Naive thymus-derived CD4-positive, alpha-beta T cell (primary cell): ENCODE measurements around the gene HBA2. TPM values are rescaled to one million over a fixed set of nuclear protein-coding genes. Genes with fewer than 3 reads are reported as not detected.

Experiments used
- ATAC-seq: fragments of 150-1000 bp; cut with Tn5 transposase; 2 replicates; pipeline ENCODE4 v1.10.0; 2021; ENCODE audit warnings: mild to moderate bottlenecking, moderate library complexity
- CTCF ChIA-PET: fragments of 350-600 bp; sonication (Branson Sonifier 250); formaldehyde crosslinking; loops from one replicate; lab custom pipeline; 2021; ENCODE audit warnings: antibody characterized with exemption; lab: Charles Lee
- POLR2A ChIA-PET: fragments of 350-600 bp; sonication (Branson Sonifier 250); formaldehyde crosslinking; loops from one replicate; lab custom pipeline; 2021; ENCODE audit warnings: antibody characterized with exemption, inconsistent platforms; lab: Charles Lee
- DNase-seq, 9 donors: peaks; one replicate each; pipeline versions ENCODE4 v3.0.0 to v3.0.0-alpha.2; 2020 to 2022; ENCODE audit warnings: mixed read lengths in 1 of 9
- H3K27ac ChIP-seq: one replicate; pipeline ENCODE4 v1.7.0; 2013; ENCODE audit warnings: mild to moderate bottlenecking, low read depth, low read length, moderate library complexity
- H3K27me3 ChIP-seq, 2 donors: one replicate each; pipeline ENCODE4 v1.7.0; 2013; ENCODE audit warnings: low read length in 2 of 2, mild to moderate bottlenecking in 2 of 2, moderate library complexity in 2 of 2; ENCODE audit not compliant: control insufficient read depth in 2 of 2, insufficient read depth in 2 of 2
- H3K36me3 ChIP-seq, 3 experiments: 1 replicate in 2 of 3; 2 replicates in 1 of 3; pipeline ENCODE4 v1.7.0; 2013; ENCODE audit warnings: low read length in 3 of 3, mild to moderate bottlenecking in 3 of 3, moderate library complexity in 1 of 3; ENCODE audit not compliant: insufficient read depth in 3 of 3, control insufficient read depth in 2 of 3
- H3K4me1 ChIP-seq, 2 donors: one replicate each; pipeline ENCODE4 v1.7.0; 2013; ENCODE audit warnings: low read length in 2 of 2, mild to moderate bottlenecking in 2 of 2, moderate library complexity in 1 of 2; ENCODE audit not compliant: control insufficient read depth in 2 of 2, insufficient read depth in 2 of 2
- H3K4me3 ChIP-seq: 2 replicates; pipeline ENCODE4 v1.7.0; 2013; ENCODE audit warnings: mild to moderate bottlenecking, low read length
- H3K9me3 ChIP-seq, 3 experiments: 1 replicate in 2 of 3; 2 replicates in 1 of 3; pipeline ENCODE4 v1.7.0; 2013; ENCODE audit warnings: low read length in 3 of 3; ENCODE audit not compliant: control insufficient read depth in 2 of 3
- H3K27ac Mint-ChIP-seq, 9 donors: one replicate each; pipeline ENCODE4 v1.8.0; 2020 to 2022; ENCODE audit warnings: mixed read lengths in 9 of 9, mild to moderate bottlenecking in 8 of 9, moderate library complexity in 5 of 9, inconsistent platforms in 2 of 9
- H3K27me3 Mint-ChIP-seq, 5 donors: one replicate each; pipeline ENCODE4 v1.8.0; 2021 to 2022; ENCODE audit warnings: mixed read lengths in 5 of 5, mild to moderate bottlenecking in 1 of 5
- H3K36me3 Mint-ChIP-seq, 5 donors: one replicate each; pipeline ENCODE4 v1.8.0; 2020 to 2022; ENCODE audit warnings: mixed read lengths in 5 of 5, mild to moderate bottlenecking in 3 of 5, inconsistent platforms in 1 of 5
- H3K4me1 Mint-ChIP-seq, 7 donors: one replicate each; pipeline ENCODE4 v1.8.0; 2020 to 2022; ENCODE audit warnings: mixed read lengths in 7 of 7, mild to moderate bottlenecking in 3 of 7, inconsistent platforms in 1 of 7
- H3K4me3 Mint-ChIP-seq, 10 donors: one replicate each; pipeline ENCODE4 v1.8.0; 2020 to 2022; ENCODE audit warnings: mild to moderate bottlenecking in 10 of 10, mixed read lengths in 10 of 10, moderate library complexity in 6 of 10, inconsistent platforms in 2 of 10
- H3K9me3 Mint-ChIP-seq, 11 donors: one replicate each; pipeline ENCODE4 v1.8.0; 2020 to 2022; ENCODE audit warnings: mixed read lengths in 11 of 11, mild to moderate bottlenecking in 4 of 11, inconsistent platforms in 1 of 11, moderate library complexity in 1 of 11
- intact Hi-C, 2 donors: fragments of 100-400 bp; cut with micrococcal nuclease; formaldehyde crosslinking; loops; one replicate each; pipeline ENCODE4 v1.15.1; 2023
- polyA plus RNA-seq, 2 donors: library from polyadenylated mRNA; unstranded; fragments of 300-500 nt; fragmentation: Illumina TruSeq; gene quantifications; one replicate each; pipeline ENCODE4 v1.2.3, GENCODE V29; 2021
- total RNA-seq, 6 experiments: library from RNA in 5 of 6; stranded (reverse) in 5 of 6; gene quantifications; 1 replicate in 5 of 6; 2 replicates in 1 of 6; pipeline ENCODE4 v1.2.3 and lab custom pipeline; 2021 to 2026

Gene HBA2
- total and polyA plus RNA-seq, 7 experiments from 2014 or later: 0.63 to 10.4 (median 0.91) TPM; not detected in 3

- Mint-ChIP-seq H3K9me3 (no peaks in the 10 kb centered on the region), H3K4me1 (peaks cover 17 to 74% (median 55%) of the 10 kb centered on the region in 7 donors), H3K27ac (no peak overlapping the region), H3K4me3 (peak overlapping the region in 2 of 10 donors; percentile 16 to 27), H3K36me3 (peaks cover 0 to 9% (median 3%) of the 10 kb centered on the region in 5 donors), H3K27me3 (peaks cover 0 to 3% (median 0%) of the 10 kb centered on the region in 5 donors)
- H3K27me3 ChIP-seq: no peaks in the 10 kb centered on the region
- POLR2A ChIA-PET: no interaction called here
- H3K4me1 ChIP-seq: peaks cover 6% of the 10 kb centered on the region in 2 donors
- intact Hi-C loops: no loop called here
- H3K9me3 ChIP-seq: no peaks in the 10 kb centered on the region
- ATAC-seq (no peak), DNase-seq (no peak)
- H3K36me3 ChIP-seq: no peaks in the 10 kb centered on the region
- CTCF ChIA-PET: interaction anchor here (1.6 kb wide), 1 partner anchor 27 kb away, joined by 4 read pairs; no protein-coding TSS in a partner anchor
- H3K27ac ChIP-seq: no peak overlapping the region
- no peak overlapping the region for H3K4me3 ChIP-seq
Observed at GRCh38 chr16:133716-134115, 39.0 kb upstream of the HBA2 start.

- Mint-ChIP-seq H3K27ac (peak overlapping the region in 7 of 9 donors; percentile 11 to 94 (median 75)), H3K4me1 (peaks cover 9 to 47% (median 26%) of the 10 kb centered on the region in 7 donors), H3K27me3 (peaks cover 0 to 6% (median 0%) of the 10 kb centered on the region in 5 donors), H3K4me3 (peak overlapping the region; percentile 74 to 90 (median 84)), H3K36me3 (peaks cover 0 to 5% (median 3%) of the 10 kb centered on the region in 5 donors), H3K9me3 (no peaks in the 10 kb centered on the region)
- POLR2A ChIA-PET: interaction anchor here (0.7 to 0.8 kb wide), 2 partner anchors 44 to 536 kb away, joined by 3 read pairs; no protein-coding TSS in a partner anchor
- intact Hi-C loops: loop anchor here (1.0 to 5.0 kb wide), 8 partner anchors 43 to 589 kb away; partner anchors contain the start of genes AXIN1 (in 1 of the 2), CCDC78 (in 1 of the 2), FAM234A (in 1 of the 2) and HAGHL (in 1 of the 2)
- peak; percentile 24 for ATAC-seq
- H3K36me3 ChIP-seq: no peaks in the 10 kb centered on the region
- peak overlapping the region; percentile 58 for H3K4me3 ChIP-seq
- DNase-seq: peak in 7 of 9 donors; percentile 10 to 55 (median 23)
- no peaks in the 10 kb centered on the region for H3K27me3 ChIP-seq
- CTCF ChIA-PET: no interaction called here
- H3K27ac ChIP-seq: peak overlapping the region; percentile 68
- no peaks in the 10 kb centered on the region for H3K9me3 ChIP-seq
- peaks cover 6% of the 10 kb centered on the region in 2 donors for H3K4me1 ChIP-seq
Observed at GRCh38 chr16:138049-138417, 34.6 kb upstream of the HBA2 start.

GRCh38 chr16:140175-140857, 32.4 kb upstream of the HBA2 start:
- peaks cover 6% of the 10 kb centered on the region in 2 donors for H3K4me1 ChIP-seq
- ChIA-PET CTCF (no interaction called here), POLR2A (no interaction called here)
- Mint-ChIP-seq H3K9me3 (no peaks in the 10 kb centered on the region), H3K4me3 (peak overlapping the region in 8 of 10 donors; percentile 23 to 82 (median 42)), H3K36me3 (peaks cover 0 to 5% (median 3%) of the 10 kb centered on the region in 5 donors), H3K27ac (peak overlapping the region in 2 of 9 donors; percentile 39 to 73), H3K27me3 (peaks cover 5 to 12% (median 9%) of the 10 kb centered on the region in 5 donors), H3K4me1 (peaks cover 0 to 29% (median 12%) of the 10 kb centered on the region in 7 donors)
- no peaks in the 10 kb centered on the region for H3K9me3 ChIP-seq
- intact Hi-C loops: no loop called here
- H3K27ac ChIP-seq: no peak overlapping the region
- H3K27me3 ChIP-seq: no peaks in the 10 kb centered on the region
- no peak overlapping the region for H3K4me3 ChIP-seq
- H3K36me3 ChIP-seq: no peaks in the 10 kb centered on the region
- ATAC-seq (no peak), DNase-seq (no peak)

GRCh38 chr16:142405-142967, 30.2 kb upstream of the HBA2 start:
- Mint-ChIP-seq H3K4me1 (peaks cover 0 to 11% (median 4%) of the 10 kb centered on the region in 7 donors), H3K4me3 (no peak overlapping the region), H3K36me3 (no peaks in the 10 kb centered on the region), H3K27me3 (peaks cover 5 to 15% (median 12%) of the 10 kb centered on the region in 5 donors), H3K27ac (no peak overlapping the region), H3K9me3 (no peaks in the 10 kb centered on the region)
- Histone ChIP-seq H3K9me3 (no peaks in the 10 kb centered on the region), H3K27me3 (no peaks in the 10 kb centered on the region), H3K4me3 (no peak overlapping the region), H3K27ac (no peak overlapping the region), H3K36me3 (no peaks in the 10 kb centered on the region), H3K4me1 (peaks cover 3% of the 10 kb centered on the region in 2 donors)
- intact Hi-C loops: no loop called here
- no peak for ATAC-seq
- no peak for DNase-seq
- ChIA-PET POLR2A (no interaction called here), CTCF (no interaction called here)

GRCh38 chr16:143047-143446, 29.6 kb upstream of the HBA2 start:
- H3K4me3 Mint-ChIP-seq: no peak overlapping the region
- no peak overlapping the region for H3K4me3 ChIP-seq
- CTCF ChIA-PET: no interaction called here
- no peak for DNase-seq
- H3K27me3 Mint-ChIP-seq: peaks cover 5 to 15% (median 13%) of the 10 kb centered on the region in 5 donors
- H3K9me3 ChIP-seq: no peaks in the 10 kb centered on the region
- intact Hi-C loops: no loop called here
- no peaks in the 10 kb centered on the region for H3K4me1 ChIP-seq
- no peaks in the 10 kb centered on the region for H3K36me3 Mint-ChIP-seq
- peaks cover 0 to 5% (median 3%) of the 10 kb centered on the region in 7 donors for H3K4me1 Mint-ChIP-seq
- H3K27ac Mint-ChIP-seq: no peak overlapping the region
- POLR2A ChIA-PET: no interaction called here
- no peak for ATAC-seq
- H3K27ac ChIP-seq: no peak overlapping the region
- no peaks in the 10 kb centered on the region for H3K36me3 ChIP-seq
- no peaks in the 10 kb centered on the region for H3K9me3 Mint-ChIP-seq
- H3K27me3 ChIP-seq: no peaks in the 10 kb centered on the region

- DNase-seq: no peak
- Mint-ChIP-seq H3K27me3 (peaks cover 5 to 15% (median 13%) of the 10 kb centered on the region in 5 donors), H3K9me3 (no peaks in the 10 kb centered on the region), H3K4me3 (no peak overlapping the region), H3K36me3 (no peaks in the 10 kb centered on the region), H3K4me1 (peaks cover 0 to 5% (median 3%) of the 10 kb centered on the region in 7 donors), H3K27ac (no peak overlapping the region)
- ChIA-PET CTCF (no interaction called here), POLR2A (no interaction called here)
- H3K9me3 ChIP-seq: no peaks in the 10 kb centered on the region
- no peak for ATAC-seq
- H3K36me3 ChIP-seq: no peaks in the 10 kb centered on the region
- no peaks in the 10 kb centered on the region for H3K27me3 ChIP-seq
- H3K27ac ChIP-seq: no peak overlapping the region
- intact Hi-C loops: no loop called here
- no peaks in the 10 kb centered on the region for H3K4me1 ChIP-seq
- H3K4me3 ChIP-seq: no peak overlapping the region
Observed at GRCh38 chr16:143456-143855, 29.2 kb upstream of the HBA2 start.
